A549 (cell line): Measurements from ENCODE around the gene UNKL. TPM values are rescaled to one million over a fixed set of nuclear protein-coding genes. Genes with fewer than 3 reads are reported as not detected.
A peak's percentile ranks its signal among the peaks of the same experiment; 100 is the strongest.

Experiments used
- ATAC-seq, 2 experiments: fragments of 200-7000 bp in 1 of 2; fragments of >200 bp in 1 of 2; cut with Nextera tagmentation in 1 of 2; cut with Tn5 transposase in 1 of 2; 3 replicates each; pipeline versions ENCODE4 v1.8.0 to v1.9.1; 2018 to 2020; ENCODE audit warnings: mild to moderate bottlenecking in 1 of 2, moderate library complexity in 1 of 2
- CTCF ChIA-PET: fragments of 300-600 bp; sonication (Branson Sonifier 250); formaldehyde crosslinking; extraction: SDS; loops from one replicate; lab custom pipeline; 2021; ENCODE audit warnings: antibody characterized with exemption, inconsistent platforms; lab: Yijun Ruan, JAX
- POLR2A ChIA-PET: fragments of 350-600 bp; formaldehyde crosslinking; extraction: SDS; loops from one replicate; lab custom pipeline; 2021; ENCODE audit warnings: antibody characterized with exemption, inconsistent platforms; lab: Yijun Ruan, JAX
- DNase-seq, 2 experiments: peaks; one replicate each; pipeline versions ENCODE4 v3.0.0 to v3.0.0-alpha.2; 2011 to 2016; ENCODE audit warnings: low read depth in 1 of 2, low spot score in 1 of 2
- FAIRE-seq: peaks from 2 replicates; lab custom pipeline; 2011; peaks lifted over from hg19 to GRCh38; lab: Jason Lieb, UNC
- H3K27ac ChIP-seq, 2 experiments: fragments of >200 bp; sonication (Bioruptor Twin); formaldehyde crosslinking; 3 replicates each; pipeline ENCODE4 v1.5.1; 2016 to 2017
- H3K4me1 ChIP-seq: fragments of >200 bp; sonication (Bioruptor Twin); formaldehyde crosslinking; 3 replicates; pipeline ENCODE4 v1.6.1; 2016
- H3K4me2 ChIP-seq: fragments of >200 bp; sonication (Bioruptor Twin); formaldehyde crosslinking; 3 replicates; pipeline ENCODE4 v1.6.1; 2016
- H3K4me3 ChIP-seq: fragments of >200 bp; sonication (Bioruptor Twin); formaldehyde crosslinking; 3 replicates; pipeline ENCODE4 v1.5.1; 2016
- H3K9me3 ChIP-seq: fragments of >200 bp; sonication (Bioruptor Twin); formaldehyde crosslinking; 3 replicates; pipeline ENCODE4 v1.6.1; 2016
- CHD2 ChIP-seq: fragments of 150-350 bp; IDR thresholded peaks from 2 replicates; pipeline ENCODE4 v1.6.1; 2014; ENCODE audit warnings: low read length; ENCODE audit not compliant: partially characterized antibody
- CHD4 ChIP-seq: fragments of 200-600 bp; sonication (generic); IDR thresholded peaks from 2 replicates; pipeline ENCODE4 v1.6.1; 2016; ENCODE audit warnings: antibody characterized with exemption, mild to moderate bottlenecking, borderline replicate concordance
- EHF ChIP-seq: fragments of 250-450 bp; sonication (Bioruptor Pico); IDR thresholded peaks from 2 replicates; pipeline ENCODE4 v1.5.0; 2020; ENCODE audit warnings: mild to moderate bottlenecking
- FOXS1 ChIP-seq: fragments of 250-450 bp; sonication (Bioruptor Pico); IDR thresholded peaks from 2 replicates; pipeline ENCODE4 v1.5.0; 2020; ENCODE audit warnings: mild to moderate bottlenecking, moderate library complexity
- HDAC2 ChIP-seq: fragments of 200-600 bp; sonication (generic); IDR thresholded peaks from 2 replicates; pipeline ENCODE4 v1.6.1; 2016
- HOXA7 ChIP-seq: fragments of 250-450 bp; sonication (Bioruptor Pico); IDR thresholded peaks from 2 replicates; pipeline ENCODE4 v1.5.0; 2020; ENCODE audit warnings: mild to moderate bottlenecking, moderate library complexity
- NFE2L2 ChIP-seq: fragments of 150-350 bp; conservative IDR thresholded peaks from 2 replicates; pipeline ENCODE4 v1.6.1; 2014; ENCODE audit warnings: low read length
- NPAS2 ChIP-seq: fragments of 250-450 bp; sonication (Bioruptor Pico); IDR thresholded peaks from 2 replicates; pipeline ENCODE4 v1.8.0; 2022; ENCODE audit warnings: mild to moderate bottlenecking, moderate library complexity, borderline replicate concordance
- NR3C1 ChIP-seq: fragments of >200 bp; sonication (Bioruptor Twin); formaldehyde crosslinking; IDR thresholded peaks from 3 replicates; pipeline ENCODE4 v1.6.1; 2017
- POLR2A ChIP-seq: IDR thresholded peaks from 2 replicates; pipeline ENCODE4 v1.6.1; 2012; ENCODE audit warnings: mild to moderate bottlenecking, low read length
- POLR2AphosphoS2 ChIP-seq: conservative IDR thresholded peaks from 2 replicates; pipeline ENCODE4 v1.6.1; 2012; ENCODE audit warnings: low read length, improper control_type of control experiment, inconsistent platforms
- RAD21 ChIP-seq, 2 experiments: fragments of >200 bp in 1 of 2; sonication (Bioruptor Twin) in 1 of 2; formaldehyde crosslinking in 1 of 2; IDR thresholded peaks in 1 of 2; conservative IDR thresholded peaks in 1 of 2; 2 replicates in 1 of 2; 3 replicates in 1 of 2; pipeline ENCODE4 v1.6.1; 2012 to 2018; ENCODE audit warnings: inconsistent platforms in 1 of 2
- TFCP2L1 ChIP-seq: fragments of 250-450 bp; sonication (Bioruptor Pico); IDR thresholded peaks from 2 replicates; pipeline ENCODE4 v1.5.0; 2021; ENCODE audit warnings: mild to moderate bottlenecking
- ZFP36 ChIP-seq: fragments of 450-650 bp; IDR thresholded peaks from 2 replicates; pipeline ENCODE4 v1.6.1; 2014; ENCODE audit warnings: borderline replicate concordance; ENCODE audit not compliant: partially characterized antibody
- ZNF302 ChIP-seq: fragments of 250-450 bp; sonication (Bioruptor Pico); IDR thresholded peaks from 2 replicates; pipeline ENCODE4 v1.9.0; 2021; ENCODE audit warnings: inconsistent platforms, mild to moderate bottlenecking, moderate library complexity
- ZSCAN20 ChIP-seq: fragments of 250-450 bp; sonication (Bioruptor Pico); IDR thresholded peaks from 2 replicates; pipeline ENCODE4 v1.8.0; 2022; ENCODE audit warnings: mild to moderate bottlenecking, moderate library complexity
- WGBS: methylation state at CpG from one replicate; pipeline ENCODE4 v1.1.6; 2017; ENCODE audit errors: missing lambda C conversion rate; 5-methylcytosine and 5-hydroxymethylcytosine counted together
- polyA plus RNA-seq, 4 experiments: library from polyadenylated mRNA; depleted of rRNA in 3 of 4; stranded (reverse); fragments of >200 nt; fragmentation: RNase III in 1 of 4; extraction: RNeasy Plus Mini Kit Qiagen cat#74134 plus additional on column Dnase treatment in 1 of 4; gene quantifications; 2 replicates in 3 of 4; 3 replicates in 1 of 4; pipeline ENCODE4 v1.2.3, GENCODE V29; 2011 to 2017
- TF ChIP-seq, protein P1 (sequence below): IDR thresholded peaks from 2 replicates; pipeline ENCODE4 v1.6.1; 2012; ENCODE audit warnings: low read depth, borderline replicate concordance
- TF ChIP-seq, protein P2 (sequence below): fragments of >200 bp; sonication (Bioruptor Twin); formaldehyde crosslinking; IDR thresholded peaks from 3 replicates; pipeline ENCODE4 v1.6.1; 2016
- TF ChIP-seq, protein P3 (sequence below): fragments of 150-350 bp; IDR thresholded peaks from 2 replicates; pipeline ENCODE4 v1.6.1; 2014; ENCODE audit warnings: low read depth, mild to moderate bottlenecking, low read length
- TF ChIP-seq, protein P4 (sequence below): fragments of 200-600 bp; sonication (generic); IDR thresholded peaks from 2 replicates; pipeline ENCODE4 v1.6.1; 2016; ENCODE audit warnings: antibody characterized with exemption, mild to moderate bottlenecking, moderate library complexity
- TF ChIP-seq, protein P5 (sequence below): fragments of 450-650 bp; IDR thresholded peaks from 2 replicates; pipeline ENCODE4 v1.6.1; 2014; ENCODE audit warnings: antibody characterized with exemption
- TF ChIP-seq, protein P6 (sequence below): fragments of >200 bp; sonication (Bioruptor Twin); formaldehyde crosslinking; IDR thresholded peaks from 3 replicates; pipeline ENCODE4 v1.5.1; 2016

The UNKL gene
- polyA plus RNA-seq, 2 of the 4 experiments (the other 2 are of a cell fraction): 20.7 to 37.6 TPM

DNA sequence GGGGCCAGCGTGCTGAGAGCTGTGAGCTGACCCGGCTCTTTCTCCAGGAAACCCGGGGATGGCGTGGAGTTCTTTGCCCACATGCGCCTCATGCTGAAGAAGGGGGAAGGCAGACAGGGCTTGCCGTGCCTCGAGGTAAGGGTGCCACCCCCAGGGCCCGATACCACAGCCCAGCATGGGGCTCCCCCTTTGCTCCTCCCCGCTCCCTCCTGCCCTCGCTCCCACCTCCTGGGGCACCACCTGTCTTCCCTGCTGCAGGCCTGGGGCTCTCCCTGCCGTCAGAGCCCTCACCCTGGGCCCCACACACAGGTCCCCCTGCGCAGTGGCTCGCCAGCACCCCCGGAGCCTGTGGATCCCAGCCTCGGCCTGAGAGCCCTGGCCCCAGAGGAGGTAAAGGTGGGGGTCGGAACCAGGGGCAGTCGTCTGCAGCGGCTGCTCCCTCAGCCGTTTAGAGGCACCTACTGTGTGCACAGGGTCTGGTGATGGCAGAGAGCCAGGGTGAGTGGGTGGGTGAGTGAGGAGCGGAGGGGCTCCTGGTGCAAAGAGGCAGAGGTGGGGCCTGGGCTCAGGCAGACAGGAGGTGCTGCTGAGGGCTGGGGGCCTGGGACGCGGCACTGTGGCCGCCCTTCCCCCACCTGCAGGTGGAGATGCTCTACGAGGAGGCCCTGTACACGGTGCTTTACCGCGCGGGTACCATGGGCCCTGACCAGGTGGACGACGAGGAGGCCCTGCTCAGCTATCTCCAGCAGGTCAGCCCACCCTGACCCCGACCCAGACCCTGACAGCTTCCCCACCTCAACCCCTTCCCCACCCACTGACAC, 75.4 kb downstream of the UNKL start (continued):
- TF ChIP-seq, protein P1, sequence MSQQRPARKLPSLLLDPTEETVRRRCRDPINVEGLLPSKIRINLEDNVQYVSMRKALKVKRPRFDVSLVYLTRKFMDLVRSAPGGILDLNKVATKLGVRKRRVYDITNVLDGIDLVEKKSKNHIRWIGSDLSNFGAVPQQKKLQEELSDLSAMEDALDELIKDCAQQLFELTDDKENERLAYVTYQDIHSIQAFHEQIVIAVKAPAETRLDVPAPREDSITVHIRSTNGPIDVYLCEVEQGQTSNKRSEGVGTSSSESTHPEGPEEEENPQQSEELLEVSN: no peak
- TF ChIP-seq POLR2AphosphoS2: no peak
- TF ChIP-seq TFCP2L1: no peak
- TF ChIP-seq, protein P2, sequence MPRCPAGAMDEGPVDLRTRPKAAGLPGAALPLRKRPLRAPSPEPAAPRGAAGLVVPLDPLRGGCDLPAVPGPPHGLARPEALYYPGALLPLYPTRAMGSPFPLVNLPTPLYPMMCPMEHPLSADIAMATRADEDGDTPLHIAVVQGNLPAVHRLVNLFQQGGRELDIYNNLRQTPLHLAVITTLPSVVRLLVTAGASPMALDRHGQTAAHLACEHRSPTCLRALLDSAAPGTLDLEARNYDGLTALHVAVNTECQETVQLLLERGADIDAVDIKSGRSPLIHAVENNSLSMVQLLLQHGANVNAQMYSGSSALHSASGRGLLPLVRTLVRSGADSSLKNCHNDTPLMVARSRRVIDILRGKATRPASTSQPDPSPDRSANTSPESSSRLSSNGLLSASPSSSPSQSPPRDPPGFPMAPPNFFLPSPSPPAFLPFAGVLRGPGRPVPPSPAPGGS: no peak
- TF ChIP-seq HOXA7 (CRISPR knock-in tag): no peak
- TF ChIP-seq HDAC2: no peak
- no peak for TF ChIP-seq NR3C1
- no peak for TF ChIP-seq NFE2L2
- no peak for TF ChIP-seq ZNF302 (CRISPR knock-in tag)
- TF ChIP-seq ZSCAN20 (CRISPR knock-in tag): no peak

DNA sequence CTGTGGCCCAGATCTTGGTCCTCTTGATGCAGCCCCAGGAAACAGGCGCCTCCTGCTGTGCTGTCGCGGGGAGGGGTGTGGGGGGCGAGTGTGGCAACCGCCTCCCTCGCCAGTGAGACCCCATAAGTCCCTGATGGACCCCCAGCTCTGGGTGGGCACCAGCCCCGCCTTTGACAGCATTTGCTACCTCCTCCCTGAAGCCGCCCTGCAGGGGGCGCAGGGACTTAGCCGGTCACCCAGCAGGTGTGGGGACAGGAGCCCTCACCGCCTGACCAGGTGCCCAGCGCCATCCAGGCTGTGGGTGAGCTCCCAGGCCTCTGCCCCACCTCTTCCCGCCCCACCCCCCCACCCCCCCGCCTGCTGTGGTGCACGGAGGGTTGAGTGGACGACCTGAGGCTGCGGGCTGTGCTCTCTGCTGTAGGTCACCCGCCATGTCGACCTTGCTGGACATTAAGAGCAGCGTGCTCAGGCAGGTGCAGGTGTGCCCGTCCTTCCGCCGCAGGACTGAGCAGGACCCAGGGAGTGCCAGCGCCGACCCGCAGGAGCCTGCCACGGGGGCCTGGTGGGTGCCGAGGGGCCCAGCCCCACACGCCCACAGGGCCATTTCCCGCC, 76.3 kb downstream of the UNKL start:
- CTCF ChIA-PET: interaction anchor here (0.6 to 5.5 kb wide), 22 partner anchors 8 to 446 kb away, joined by 3 to 46 read pairs (median 4); partner anchors contain the start of genes GNPTG and TSR3

DNA sequence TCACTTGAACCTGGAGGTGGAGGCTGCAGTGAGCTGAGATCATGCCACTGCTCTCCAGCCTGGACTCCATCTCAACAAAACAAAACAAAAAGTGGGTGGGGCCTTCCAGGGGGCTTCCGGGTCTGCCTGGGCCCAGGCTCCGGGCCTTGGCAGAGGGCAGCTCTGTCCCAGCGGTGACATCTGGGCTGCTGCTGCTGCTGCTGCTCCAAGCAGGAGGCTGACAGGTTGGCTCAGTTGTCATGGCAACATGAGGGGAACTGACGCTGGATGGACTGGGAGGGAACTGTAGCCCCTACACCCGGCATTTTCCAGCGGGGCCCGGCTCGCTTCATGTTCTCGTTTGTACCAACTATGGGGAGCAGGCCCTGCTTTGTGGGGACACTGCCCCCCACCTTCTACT, 77.0 kb downstream of the UNKL start:
- no peak overlapping the region for H3K27ac ChIP-seq
- FAIRE-seq (no peak), DNase-seq (no peak), ATAC-seq (no peak)
- peaks cover 22% of the 10 kb centered on the region for H3K4me1 ChIP-seq
- 60% methylated on average over 9 of the region's 9 CpGs for WGBS
- ChIA-PET CTCF (interaction anchor here (0.8 to 5.5 kb wide), 20 partner anchors 8 to 427 kb away, joined by 3 to 46 read pairs (median 4); partner anchors contain the start of genes GNPTG and TSR3), POLR2A (no interaction called here)
- H3K4me3 ChIP-seq: no peak overlapping the region
- no peaks in the 10 kb centered on the region for H3K9me3 ChIP-seq
- no peak overlapping the region for H3K4me2 ChIP-seq
- TF ChIP-seq CHD2 (no peak), POLR2A (no peak), FOXS1 (CRISPR knock-in tag) (no peak), NPAS2 (no peak), ZSCAN20 (CRISPR knock-in tag) (no peak), EHF (CRISPR knock-in tag) (no peak), TFCP2L1 (no peak), ZFP36 (no peak)
- TF ChIP-seq, protein P3, sequence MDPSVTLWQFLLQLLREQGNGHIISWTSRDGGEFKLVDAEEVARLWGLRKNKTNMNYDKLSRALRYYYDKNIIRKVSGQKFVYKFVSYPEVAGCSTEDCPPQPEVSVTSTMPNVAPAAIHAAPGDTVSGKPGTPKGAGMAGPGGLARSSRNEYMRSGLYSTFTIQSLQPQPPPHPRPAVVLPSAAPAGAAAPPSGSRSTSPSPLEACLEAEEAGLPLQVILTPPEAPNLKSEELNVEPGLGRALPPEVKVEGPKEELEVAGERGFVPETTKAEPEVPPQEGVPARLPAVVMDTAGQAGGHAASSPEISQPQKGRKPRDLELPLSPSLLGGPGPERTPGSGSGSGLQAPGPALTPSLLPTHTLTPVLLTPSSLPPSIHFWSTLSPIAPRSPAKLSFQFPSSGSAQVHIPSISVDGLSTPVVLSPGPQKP: no peak
- TF ChIP-seq, protein P4, sequence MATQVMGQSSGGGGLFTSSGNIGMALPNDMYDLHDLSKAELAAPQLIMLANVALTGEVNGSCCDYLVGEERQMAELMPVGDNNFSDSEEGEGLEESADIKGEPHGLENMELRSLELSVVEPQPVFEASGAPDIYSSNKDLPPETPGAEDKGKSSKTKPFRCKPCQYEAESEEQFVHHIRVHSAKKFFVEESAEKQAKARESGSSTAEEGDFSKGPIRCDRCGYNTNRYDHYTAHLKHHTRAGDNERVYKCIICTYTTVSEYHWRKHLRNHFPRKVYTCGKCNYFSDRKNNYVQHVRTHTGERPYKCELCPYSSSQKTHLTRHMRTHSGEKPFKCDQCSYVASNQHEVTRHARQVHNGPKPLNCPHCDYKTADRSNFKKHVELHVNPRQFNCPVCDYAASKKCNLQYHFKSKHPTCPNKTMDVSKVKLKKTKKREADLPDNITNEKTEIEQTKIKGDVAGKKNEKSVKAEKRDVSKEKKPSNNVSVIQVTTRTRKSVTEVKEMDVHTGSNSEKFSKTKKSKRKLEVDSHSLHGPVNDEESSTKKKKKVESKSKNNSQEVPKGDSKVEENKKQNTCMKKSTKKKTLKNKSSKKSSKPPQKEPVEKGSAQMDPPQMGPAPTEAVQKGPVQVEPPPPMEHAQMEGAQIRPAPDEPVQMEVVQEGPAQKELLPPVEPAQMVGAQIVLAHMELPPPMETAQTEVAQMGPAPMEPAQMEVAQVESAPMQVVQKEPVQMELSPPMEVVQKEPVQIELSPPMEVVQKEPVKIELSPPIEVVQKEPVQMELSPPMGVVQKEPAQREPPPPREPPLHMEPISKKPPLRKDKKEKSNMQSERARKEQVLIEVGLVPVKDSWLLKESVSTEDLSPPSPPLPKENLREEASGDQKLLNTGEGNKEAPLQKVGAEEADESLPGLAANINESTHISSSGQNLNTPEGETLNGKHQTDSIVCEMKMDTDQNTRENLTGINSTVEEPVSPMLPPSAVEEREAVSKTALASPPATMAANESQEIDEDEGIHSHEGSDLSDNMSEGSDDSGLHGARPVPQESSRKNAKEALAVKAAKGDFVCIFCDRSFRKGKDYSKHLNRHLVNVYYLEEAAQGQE: no peak
- TF ChIP-seq, protein P5, sequence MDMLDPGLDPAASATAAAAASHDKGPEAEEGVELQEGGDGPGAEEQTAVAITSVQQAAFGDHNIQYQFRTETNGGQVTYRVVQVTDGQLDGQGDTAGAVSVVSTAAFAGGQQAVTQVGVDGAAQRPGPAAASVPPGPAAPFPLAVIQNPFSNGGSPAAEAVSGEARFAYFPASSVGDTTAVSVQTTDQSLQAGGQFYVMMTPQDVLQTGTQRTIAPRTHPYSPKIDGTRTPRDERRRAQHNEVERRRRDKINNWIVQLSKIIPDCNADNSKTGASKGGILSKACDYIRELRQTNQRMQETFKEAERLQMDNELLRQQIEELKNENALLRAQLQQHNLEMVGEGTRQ: no peak

More for the DNA sequence above, 76.3 kb downstream of the UNKL start:
- Histone ChIP-seq H3K4me2 (0 out of 3 replicates have a peak overlapping the region, but pooled peaks have one; percentile 20), H3K27ac (no peak overlapping the region), H3K4me3 (no peak overlapping the region), H3K4me1 (peaks cover 18% of the 10 kb centered on the region), H3K9me3 (no peaks in the 10 kb centered on the region)
- POLR2A ChIA-PET: no interaction called here
- peak in 1 of 2 experiments; percentile 31; a peak in 3 of 6 replicates for ATAC-seq
- TF ChIP-seq CHD4 (no peak), RAD21 (conservative IDR thresholded peaks at IDR 0.05 in 1 of 2, IDR thresholded peaks at IDR 0.05 in 1 of 2) (peak in 1 of 2 experiments; percentile 38; a peak in 1 of 5 replicates)
- TF ChIP-seq, protein P6, sequence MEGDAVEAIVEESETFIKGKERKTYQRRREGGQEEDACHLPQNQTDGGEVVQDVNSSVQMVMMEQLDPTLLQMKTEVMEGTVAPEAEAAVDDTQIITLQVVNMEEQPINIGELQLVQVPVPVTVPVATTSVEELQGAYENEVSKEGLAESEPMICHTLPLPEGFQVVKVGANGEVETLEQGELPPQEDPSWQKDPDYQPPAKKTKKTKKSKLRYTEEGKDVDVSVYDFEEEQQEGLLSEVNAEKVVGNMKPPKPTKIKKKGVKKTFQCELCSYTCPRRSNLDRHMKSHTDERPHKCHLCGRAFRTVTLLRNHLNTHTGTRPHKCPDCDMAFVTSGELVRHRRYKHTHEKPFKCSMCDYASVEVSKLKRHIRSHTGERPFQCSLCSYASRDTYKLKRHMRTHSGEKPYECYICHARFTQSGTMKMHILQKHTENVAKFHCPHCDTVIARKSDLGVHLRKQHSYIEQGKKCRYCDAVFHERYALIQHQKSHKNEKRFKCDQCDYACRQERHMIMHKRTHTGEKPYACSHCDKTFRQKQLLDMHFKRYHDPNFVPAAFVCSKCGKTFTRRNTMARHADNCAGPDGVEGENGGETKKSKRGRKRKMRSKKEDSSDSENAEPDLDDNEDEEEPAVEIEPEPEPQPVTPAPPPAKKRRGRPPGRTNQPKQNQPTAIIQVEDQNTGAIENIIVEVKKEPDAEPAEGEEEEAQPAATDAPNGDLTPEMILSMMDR: peak; percentile 64
- 2% methylated on average over 6 of the region's 30 CpGs for WGBS
- DNase-seq: peak; percentile 50 to 52
- no peak for FAIRE-seq
